ENCODE measurements around the gene EIF2D. TPM values are rescaled to one million over a fixed set of nuclear protein-coding genes. Genes with fewer than 3 reads are reported as not detected.
A peak's percentile ranks its signal among the peaks of the same experiment; 100 is the strongest.

Gene EIF2D
- total RNA-seq, 1 donor from 2014 or later: 19.5 TPM

GRCh38 chr1:206557636-206558473, 54.4 kb downstream of the EIF2D start:
- Mint-ChIP-seq H3K36me3 (ENCODE audit: unreplicated experiment) (no peaks in the 10 kb centered on the region), H3K4me1 (ENCODE audit: low read depth, unreplicated experiment) (peaks cover 24% of the 10 kb centered on the region), H3K4me3 (ENCODE audit: unreplicated experiment) (peak overlapping the region; percentile 79), H3K9me3 (ENCODE audit: unreplicated experiment) (no peaks in the 10 kb centered on the region), H3K27me3 (ENCODE audit: unreplicated experiment) (peaks cover 3% of the 10 kb centered on the region), H3K27ac (ENCODE audit: unreplicated experiment) (no peak overlapping the region)
- DNase-seq: no peak
- no peak for TF ChIP-seq CTCF (IDR thresholded peaks at IDR 0.05; ENCODE audit: partially characterized antibody, unreplicated experiment)

- H3K27ac Mint-ChIP-seq (ENCODE audit: unreplicated experiment): no peak overlapping the region
- peak; percentile 75 for DNase-seq
- peaks cover 5% of the 10 kb centered on the region for H3K27me3 Mint-ChIP-seq (ENCODE audit: unreplicated experiment)
- TF ChIP-seq CTCF (IDR thresholded peaks at IDR 0.05; ENCODE audit: partially characterized antibody, unreplicated experiment): no peak
- H3K4me1 Mint-ChIP-seq (ENCODE audit: low read depth, unreplicated experiment): peaks cover 24% of the 10 kb centered on the region
- peaks cover 5% of the 10 kb centered on the region for H3K36me3 Mint-ChIP-seq (ENCODE audit: unreplicated experiment)
- peak overlapping the region; percentile 80 for H3K4me3 Mint-ChIP-seq (ENCODE audit: unreplicated experiment)
- H3K9me3 Mint-ChIP-seq (ENCODE audit: unreplicated experiment): no peaks in the 10 kb centered on the region
These were observed 55.3 kb downstream of the EIF2D start for GRCh38 chr1:206556750-206557635.

GRCh38 chr1:206556047-206556749, 56.1 kb downstream of the EIF2D start:
- peak overlapping the region; percentile 80 for H3K4me3 Mint-ChIP-seq (ENCODE audit: unreplicated experiment)
- peaks cover 5% of the 10 kb centered on the region for H3K36me3 Mint-ChIP-seq (ENCODE audit: unreplicated experiment)
- no peak overlapping the region for H3K27ac Mint-ChIP-seq (ENCODE audit: unreplicated experiment)
- H3K9me3 Mint-ChIP-seq (ENCODE audit: unreplicated experiment): no peaks in the 10 kb centered on the region
- H3K27me3 Mint-ChIP-seq (ENCODE audit: unreplicated experiment): peaks cover 5% of the 10 kb centered on the region
- peaks cover 24% of the 10 kb centered on the region for H3K4me1 Mint-ChIP-seq (ENCODE audit: low read depth, unreplicated experiment)
- no peak for TF ChIP-seq CTCF (IDR thresholded peaks at IDR 0.05; ENCODE audit: partially characterized antibody, unreplicated experiment)
- no peak for DNase-seq

GRCh38 chr1:206555473-206555935, 56.8 kb downstream of the EIF2D start:
- H3K4me1 Mint-ChIP-seq (ENCODE audit: low read depth, unreplicated experiment): peaks cover 24% of the 10 kb centered on the region
- no peak for TF ChIP-seq CTCF (IDR thresholded peaks at IDR 0.05; ENCODE audit: partially characterized antibody, unreplicated experiment)
- DNase-seq: no peak
- H3K4me3 Mint-ChIP-seq (ENCODE audit: unreplicated experiment): no peak overlapping the region
- peaks cover 5% of the 10 kb centered on the region for H3K36me3 Mint-ChIP-seq (ENCODE audit: unreplicated experiment)
- peaks cover 5% of the 10 kb centered on the region for H3K27me3 Mint-ChIP-seq (ENCODE audit: unreplicated experiment)
- H3K27ac Mint-ChIP-seq (ENCODE audit: unreplicated experiment): no peak overlapping the region
- H3K9me3 Mint-ChIP-seq (ENCODE audit: unreplicated experiment): no peaks in the 10 kb centered on the region

All from glutamatergic neuron (in vitro differentiated cells).